HG03439 (cell line): Measurements from ENCODE around the gene HPS1.

Experiments
- ATAC-seq: cut with Tn5 transposase; IDR thresholded peaks from one replicate; pipeline ENCODE4 v1.9.1; 2021; ENCODE audit warnings: mild to moderate bottlenecking, moderate library complexity; ENCODE audit not compliant: unreplicated experiment

Gene HPS1

GRCh38 chr10:98465866-98466265 is 19.1 kb upstream of the HPS1 start:
- ATAC-seq = no peak

GRCh38 chr10:98463976-98464754 is 17.4 kb upstream of the HPS1 start:
- no peak for ATAC-seq

- no peak for ATAC-seq
Measured at GRCh38 chr10:98463016-98463415, 16.3 kb upstream of the HPS1 start.

DNA sequence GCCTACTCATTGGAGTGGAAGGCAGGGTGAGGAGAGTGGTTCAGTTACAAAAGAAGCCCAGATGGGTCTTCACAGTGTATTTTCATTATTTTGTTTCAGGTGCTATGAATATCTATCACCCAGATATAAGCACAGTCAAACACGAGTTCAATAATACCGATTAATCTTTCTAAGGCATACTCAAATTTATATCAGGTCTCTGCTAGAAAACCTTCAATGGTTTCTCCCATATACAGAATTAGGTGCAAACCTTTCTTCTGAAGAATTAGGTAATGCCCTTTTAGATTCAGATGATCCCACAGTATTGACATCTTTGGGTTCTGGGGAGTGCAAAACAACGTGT is 14.7 kb upstream of the HPS1 start:
- ATAC-seq = no peak

GRCh38 chr10:98460837-98461499 is 14.2 kb upstream of the HPS1 start:
- ATAC-seq = no peak

GRCh38 chr10:98458809-98459784 is 12.4 kb upstream of the HPS1 start:
- ATAC-seq = no peak

DNA sequence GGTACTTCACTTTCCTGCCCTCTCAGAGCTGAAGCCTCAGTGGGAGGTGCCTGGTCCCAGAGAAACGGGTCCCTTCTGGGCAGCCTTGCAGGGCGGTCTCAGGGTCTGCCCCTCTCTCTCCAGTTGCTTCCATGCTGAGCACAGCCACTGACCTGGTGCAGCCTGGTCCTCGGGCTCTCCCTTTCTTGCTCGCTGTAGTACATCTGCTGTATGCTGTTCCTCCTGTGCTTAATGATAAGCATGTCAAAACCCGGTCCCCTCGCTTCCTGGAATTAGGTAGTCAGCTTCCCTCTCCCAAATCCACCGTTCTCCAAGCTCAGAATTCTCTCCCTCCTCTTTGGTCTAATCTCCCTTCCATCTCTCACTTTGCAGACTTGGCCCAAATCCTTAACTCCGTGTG is 11.0 kb upstream of the HPS1 start:
- no peak for ATAC-seq

GRCh38 chr10:98456686-98457482 is 10.1 kb upstream of the HPS1 start:
- no peak for ATAC-seq

GRCh38 chr10:98456043-98456570 is 9.4 kb upstream of the HPS1 start:
- ATAC-seq = no peak

DNA sequence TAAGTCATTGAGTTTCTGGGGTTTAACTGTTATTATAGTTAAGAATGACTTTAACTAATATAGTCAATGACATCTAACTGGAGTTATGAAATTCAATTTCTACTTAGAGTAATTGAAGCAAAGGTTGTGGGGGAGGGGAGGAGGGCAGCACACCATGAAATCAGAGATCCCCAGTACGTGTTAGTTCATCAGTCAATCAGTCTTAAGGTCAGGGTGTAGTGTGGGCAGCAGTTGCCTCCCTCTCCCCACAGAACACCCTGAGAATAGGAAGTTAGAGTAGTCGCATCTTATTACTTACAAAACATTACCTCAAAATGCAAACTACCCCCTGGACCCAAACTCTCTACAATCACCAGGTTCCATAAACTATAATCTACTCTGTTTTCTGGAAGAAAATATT is 7.0 kb upstream of the HPS1 start:
- ATAC-seq = no peak

- ATAC-seq = no peak
Measured at GRCh38 chr10:98450618-98451017, 3.9 kb upstream of the HPS1 start.

DNA sequence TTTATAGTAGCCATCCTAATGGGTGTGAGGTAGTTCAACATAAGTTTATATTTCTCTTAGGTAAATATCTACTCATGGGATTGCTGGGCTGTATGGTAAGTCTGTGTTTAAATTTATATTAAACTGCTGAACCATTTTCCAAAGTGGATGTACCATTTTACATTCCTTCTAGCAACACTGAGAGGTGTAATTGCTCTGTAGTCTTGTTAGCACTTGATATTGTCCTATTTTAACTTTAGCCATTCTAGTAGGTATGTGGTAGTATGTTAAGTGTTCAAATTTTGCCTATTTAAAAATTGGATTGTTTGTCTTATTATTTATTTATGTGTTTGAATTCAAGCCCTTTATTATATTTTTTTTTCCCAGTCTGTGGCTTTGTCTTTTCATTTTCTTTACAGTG is 2.6 kb upstream of the HPS1 start:
- no peak for ATAC-seq

DNA sequence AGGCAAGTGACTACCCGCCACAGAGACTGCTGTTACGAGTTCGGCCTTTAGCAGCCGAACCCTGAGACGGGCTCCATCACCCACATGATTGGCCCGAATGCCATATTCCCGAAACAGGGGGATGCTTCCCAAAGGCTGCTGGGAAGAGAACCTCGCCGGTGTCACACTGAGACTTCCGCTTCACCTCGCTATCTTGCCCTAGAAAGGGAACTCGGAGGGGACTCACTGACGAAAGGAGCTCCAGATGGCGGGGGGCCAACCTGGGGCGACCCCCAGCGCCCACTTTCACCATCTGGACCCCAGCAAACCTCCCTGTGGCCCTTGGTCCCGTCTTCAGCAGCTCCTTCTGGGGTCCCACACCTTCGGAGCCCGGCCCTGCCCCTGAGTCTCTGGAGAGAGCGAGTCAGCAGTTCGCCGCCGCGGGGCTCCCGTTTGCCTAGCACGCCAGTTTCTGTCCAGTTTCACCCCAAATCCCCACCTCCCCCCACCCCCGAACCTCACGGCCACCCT is 529 bp downstream of the HPS1 start:
- peak; percentile 35 for ATAC-seq

DNA sequence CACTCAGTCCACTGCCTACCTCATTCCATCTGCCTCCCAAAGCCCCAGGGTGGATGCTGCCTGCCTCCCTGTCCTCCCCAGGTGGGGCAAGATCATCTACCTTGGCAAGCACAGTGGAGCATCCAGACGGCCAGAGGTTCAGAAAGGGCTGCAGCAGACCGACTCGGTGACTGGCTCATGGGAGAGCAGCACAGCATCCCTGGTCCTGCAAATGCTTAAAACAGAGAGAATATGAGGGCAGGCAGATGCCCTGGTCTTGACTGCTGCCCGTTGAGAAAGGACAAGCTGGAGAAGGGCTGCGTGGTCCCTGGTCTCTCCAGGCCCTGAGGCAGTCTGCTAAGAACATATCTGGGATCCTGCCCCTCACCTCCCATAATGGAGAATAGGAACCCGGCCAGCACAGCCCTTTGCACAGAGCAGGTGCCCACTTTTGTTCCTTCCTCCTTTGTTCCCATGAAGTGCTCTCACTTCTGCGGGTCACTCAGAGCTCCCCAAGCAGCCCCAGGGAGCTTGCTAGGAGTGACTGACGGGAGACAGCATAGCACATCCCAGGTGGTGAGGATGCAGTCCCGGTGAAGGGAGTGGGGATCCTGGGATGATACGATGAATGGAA is 1.4 kb downstream of the HPS1 start:
- ATAC-seq = no peak

DNA sequence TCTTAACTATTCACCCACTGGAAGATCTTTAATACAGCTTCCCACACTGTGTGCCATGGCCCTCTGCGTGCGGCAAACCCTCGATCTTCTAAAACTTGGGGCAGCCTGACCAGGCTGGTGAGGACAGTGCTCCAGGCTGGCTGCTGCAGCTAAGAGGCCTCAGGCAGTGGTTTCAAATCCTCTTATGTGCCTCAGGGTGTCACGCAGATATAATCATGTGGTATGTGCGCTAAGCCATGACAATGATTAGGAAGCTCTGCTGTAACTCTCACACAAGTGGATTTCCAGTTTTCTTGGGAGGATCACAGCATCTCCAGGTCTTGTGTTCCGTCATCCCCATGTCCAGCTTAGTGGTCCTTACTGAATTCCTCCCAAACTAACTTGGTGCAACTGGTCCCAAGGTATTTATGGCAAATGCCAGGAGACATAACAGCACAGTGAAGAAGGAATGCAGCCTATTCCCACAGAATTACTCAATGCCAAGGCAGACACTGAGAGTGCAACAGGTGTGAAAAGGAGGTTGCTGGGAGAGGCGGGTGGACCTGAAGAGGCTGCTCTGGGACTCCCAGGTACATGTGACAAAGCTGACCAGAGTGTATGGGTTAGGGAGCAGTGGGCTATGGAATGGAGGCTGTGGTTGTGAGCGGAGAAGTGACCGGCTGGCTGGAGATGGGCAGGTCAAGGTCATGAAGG is 2.3 kb downstream of the HPS1 start:
- ATAC-seq = no peak

DNA sequence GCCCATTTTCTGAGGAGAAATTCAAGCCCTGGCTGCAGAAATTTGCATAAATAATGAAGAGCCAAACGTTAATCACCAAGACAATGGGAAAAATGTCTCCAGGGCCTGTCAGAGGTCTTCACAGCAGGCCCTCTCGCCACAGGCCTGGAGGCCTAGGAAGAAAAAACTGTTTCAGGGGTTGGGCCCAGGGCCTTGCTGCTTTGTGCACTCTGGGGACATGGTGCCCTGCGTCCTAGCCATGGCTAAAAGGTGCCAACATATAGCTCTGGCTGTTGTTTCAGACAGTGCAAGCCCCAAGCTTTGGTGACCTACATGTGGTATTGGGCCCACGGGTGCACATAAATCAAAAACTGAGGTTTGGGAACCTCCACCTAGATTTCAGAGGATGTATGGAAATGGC is 8.0 kb downstream of the HPS1 start:
- no peak for ATAC-seq

GRCh38 chr10:98436704-98437103 is 10.0 kb downstream of the HPS1 start:
- ATAC-seq = no peak

DNA sequence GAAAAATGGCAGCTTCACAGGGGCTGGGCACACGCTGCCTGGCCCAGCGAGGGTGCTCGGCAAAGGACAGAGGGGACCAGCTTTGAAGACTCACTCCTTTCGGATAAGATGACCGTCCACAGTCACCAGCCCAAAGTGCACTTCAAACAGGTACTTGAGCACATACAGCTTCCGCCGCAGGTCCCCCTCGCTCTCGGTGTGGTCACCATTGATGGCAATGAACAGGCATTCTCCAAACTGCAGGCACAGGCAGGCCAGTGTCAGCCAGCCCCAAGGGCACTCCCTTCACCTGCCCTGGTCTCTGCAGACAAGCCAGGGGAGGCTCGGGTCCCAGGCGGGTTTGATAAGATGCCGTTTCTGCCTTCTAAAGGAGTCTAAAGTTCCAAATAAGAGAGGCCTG is 11.6 kb downstream of the HPS1 start:
- ATAC-seq = no peak
